Thyroid gland (tissue), 4 donors: Measurements from ENCODE around the gene SIL1. TPM values are rescaled to one million over a fixed set of nuclear protein-coding genes. Genes with fewer than 3 reads are reported as not detected.

Source experiments
- DNase-seq, 2 donors: peaks; one replicate each; pipeline ENCODE4 v3.0.0-alpha.2; 2019
- H3K27ac ChIP-seq, 3 donors: fragments of 200-600 bp; sonication (generic); 1 replicate in 2 of 3; 2 replicates in 1 of 3; pipeline ENCODE4 v1.5.1; 2016 to 2019; ENCODE audit warnings: mild to moderate bottlenecking in 1 of 3, moderate library complexity in 1 of 3
- H3K27me3 ChIP-seq: fragments of 200-600 bp; sonication (generic); one replicate; pipeline ENCODE4 v1.5.1; 2019
- H3K36me3 ChIP-seq, 2 donors: fragments of 200-600 bp; sonication (generic); one replicate each; pipeline ENCODE4 v1.5.1; 2016 to 2019
- H3K4me1 ChIP-seq, 2 donors: fragments of 200-600 bp; sonication (generic); one replicate each; pipeline ENCODE4 v1.5.1; 2017 to 2019
- H3K4me3 ChIP-seq, 3 donors: fragments of 200-600 bp; sonication (generic); replicated peaks in 1 of 3; 1 replicate in 2 of 3; 2 replicates in 1 of 3; pipeline ENCODE4 v1.5.1; 2016; ENCODE audit warnings: mild to moderate bottlenecking in 1 of 3
- H3K9me3 ChIP-seq: fragments of 200-600 bp; sonication (generic); one replicate; pipeline ENCODE4 v1.5.1; 2017
- POLR2A ChIP-seq, 2 donors: fragments of 450-650 bp; IDR thresholded peaks; one replicate each; pipeline ENCODE4 v1.6.1; 2017; ENCODE audit warnings: antibody characterized with exemption in 2 of 2, mild to moderate bottlenecking in 2 of 2, moderate library complexity in 1 of 2
- WGBS, 2 donors: methylation state at CpG; one replicate each; pipeline ENCODE4 v1.1.5; 2017; 5-methylcytosine and 5-hydroxymethylcytosine counted together
- intact Hi-C: fragments of 100-400 bp; cut with DNase I; formaldehyde crosslinking; loops from one replicate; pipeline ENCODE4 v1.15.1; 2023
- total RNA-seq, 4 donors: library from RNA; depleted of rRNA; stranded (reverse); fragments of >200 nt; gene quantifications; one replicate each; pipeline ENCODE4 v1.2.3, GENCODE V29; 2016
- TF ChIP-seq, protein P1 (sequence below), 6 experiments: fragments of 200-600 bp in 3 of 6; fragments of 450-650 bp in 3 of 6; sonication (generic) in 3 of 6; IDR thresholded peaks; one replicate each; pipeline ENCODE4 v1.5.1; 2016 to 2019; ENCODE audit warnings: antibody characterized with exemption in 6 of 6, mild to moderate bottlenecking in 2 of 6, inconsistent platforms in 1 of 6, moderate library complexity in 1 of 6

SIL1 gene
- total RNA-seq, 4 donors from 2014 or later: 57.5 to 103 (median 81.7) TPM

DNA sequence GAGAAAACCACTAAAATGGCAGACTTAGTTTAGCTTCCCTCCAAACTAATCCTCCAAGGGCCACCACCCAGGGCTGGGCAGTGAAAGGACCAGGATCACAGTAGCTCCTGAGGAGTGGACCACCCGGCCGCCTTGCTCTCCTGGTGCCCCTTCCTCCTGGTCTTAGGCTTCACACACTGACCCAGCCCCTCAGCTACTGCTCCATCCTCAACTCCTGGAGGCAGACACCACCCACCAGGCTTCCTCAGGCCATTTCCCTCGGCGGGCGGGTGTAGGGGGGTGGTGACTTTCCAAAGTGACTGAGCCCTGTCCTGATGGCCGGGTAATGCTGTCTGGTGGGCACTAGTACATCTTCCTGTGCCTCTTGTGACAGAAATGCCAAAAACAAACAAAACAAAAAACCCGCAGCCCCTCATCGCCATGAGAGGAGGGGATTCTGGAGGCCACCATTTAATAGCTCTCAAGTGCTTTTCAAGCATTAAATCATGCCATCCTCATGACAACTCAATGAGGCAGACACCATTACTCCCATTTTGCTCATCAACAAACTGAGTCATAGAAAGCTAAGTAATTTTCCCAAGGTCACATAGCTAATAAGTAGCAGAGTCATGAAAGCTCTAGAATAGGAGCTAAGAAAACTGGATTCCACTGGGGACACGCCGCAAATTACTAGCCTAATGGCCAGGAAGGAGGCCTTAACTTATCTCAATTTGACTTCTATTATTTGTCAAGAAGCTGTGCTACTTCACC, 231.8 kb downstream of the SIL1 start:
- TF ChIP-seq, protein P1, sequence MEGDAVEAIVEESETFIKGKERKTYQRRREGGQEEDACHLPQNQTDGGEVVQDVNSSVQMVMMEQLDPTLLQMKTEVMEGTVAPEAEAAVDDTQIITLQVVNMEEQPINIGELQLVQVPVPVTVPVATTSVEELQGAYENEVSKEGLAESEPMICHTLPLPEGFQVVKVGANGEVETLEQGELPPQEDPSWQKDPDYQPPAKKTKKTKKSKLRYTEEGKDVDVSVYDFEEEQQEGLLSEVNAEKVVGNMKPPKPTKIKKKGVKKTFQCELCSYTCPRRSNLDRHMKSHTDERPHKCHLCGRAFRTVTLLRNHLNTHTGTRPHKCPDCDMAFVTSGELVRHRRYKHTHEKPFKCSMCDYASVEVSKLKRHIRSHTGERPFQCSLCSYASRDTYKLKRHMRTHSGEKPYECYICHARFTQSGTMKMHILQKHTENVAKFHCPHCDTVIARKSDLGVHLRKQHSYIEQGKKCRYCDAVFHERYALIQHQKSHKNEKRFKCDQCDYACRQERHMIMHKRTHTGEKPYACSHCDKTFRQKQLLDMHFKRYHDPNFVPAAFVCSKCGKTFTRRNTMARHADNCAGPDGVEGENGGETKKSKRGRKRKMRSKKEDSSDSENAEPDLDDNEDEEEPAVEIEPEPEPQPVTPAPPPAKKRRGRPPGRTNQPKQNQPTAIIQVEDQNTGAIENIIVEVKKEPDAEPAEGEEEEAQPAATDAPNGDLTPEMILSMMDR (IDR thresholded peaks at IDR 0.05): no peak
- no peak for TF ChIP-seq POLR2A (IDR thresholded peaks at IDR 0.05)
- 95 to 96% methylated on average over 10 of the region's 10 CpGs for whole genome bisulfite sequencing, 2 donors
- H3K27ac ChIP-seq: no peak overlapping the region
- no peaks in the 10 kb centered on the region for H3K36me3 ChIP-seq
- no peaks in the 10 kb centered on the region for H3K27me3 ChIP-seq
- DNase-seq: no peak
- H3K4me1 ChIP-seq: peaks cover 56 to 77% of the 10 kb centered on the region in 2 donors
- no peak overlapping the region for H3K4me3 ChIP-seq
- intact Hi-C loops: no loop called here
- H3K9me3 ChIP-seq: no peaks in the 10 kb centered on the region

DNA sequence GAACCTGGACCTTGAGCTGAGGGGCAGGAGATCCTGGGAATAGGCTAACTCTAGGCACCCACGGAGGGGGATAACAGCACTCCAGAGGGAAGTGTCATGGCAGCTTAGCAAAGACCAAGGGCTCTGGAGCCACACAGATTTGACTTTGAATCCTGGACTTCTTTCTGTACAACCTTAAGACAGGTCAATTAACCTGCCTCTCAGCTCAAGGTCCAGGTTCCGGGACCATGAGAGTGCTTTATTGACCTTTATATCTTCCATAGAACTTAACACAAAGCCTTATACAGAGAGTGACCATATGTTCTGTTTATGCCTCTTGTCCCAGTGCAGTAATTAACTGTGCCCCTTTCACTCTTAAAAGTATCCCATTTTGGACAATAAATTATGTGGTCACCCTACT, 232.5 kb downstream of the SIL1 start:
- Histone ChIP-seq H3K4me3 (no peak overlapping the region), H3K27ac (no peak overlapping the region), H3K9me3 (no peaks in the 10 kb centered on the region), H3K36me3 (no peaks in the 10 kb centered on the region), H3K4me1 (peaks cover 60 to 76% of the 10 kb centered on the region in 2 donors), H3K27me3 (no peaks in the 10 kb centered on the region)
- WGBS, 2 donors: 85 to 93% methylated on average over 2 of the region's 2 CpGs
- intact Hi-C loops: no loop called here
- TF ChIP-seq POLR2A (IDR thresholded peaks at IDR 0.05): no peak
- TF ChIP-seq, protein P1 (IDR thresholded peaks at IDR 0.05): no peak
- DNase-seq: no peak

DNA sequence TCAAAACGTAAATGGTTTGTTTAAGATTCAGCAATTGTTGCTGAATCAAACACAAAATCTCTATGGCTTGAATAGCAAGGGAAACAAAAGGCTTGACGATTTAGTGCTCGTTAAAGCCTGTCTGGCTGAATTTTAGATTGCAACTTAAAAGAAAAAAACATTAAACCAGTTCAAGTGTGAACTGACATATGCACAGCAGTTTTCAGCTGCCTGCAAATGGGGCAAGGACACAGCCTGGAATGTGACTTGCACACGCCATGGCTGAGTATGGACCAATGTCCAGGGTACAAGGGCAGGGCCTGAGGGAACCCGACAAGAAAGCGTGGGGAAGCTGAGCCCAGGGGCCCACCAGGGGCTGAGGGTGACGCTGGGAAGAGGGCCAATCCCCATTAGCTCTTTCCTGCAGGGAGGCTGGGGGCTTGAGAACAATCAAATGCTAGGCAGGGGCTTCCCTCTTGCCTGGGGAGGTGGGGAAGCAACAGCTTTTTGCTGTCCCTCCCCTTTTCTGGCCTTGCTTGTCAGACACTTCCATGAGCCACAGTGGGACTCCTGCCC, 233.4 kb downstream of the SIL1 start:
- 50 to 57% methylated on average over 7 of the region's 7 CpGs for WGBS, 2 donors

DNA sequence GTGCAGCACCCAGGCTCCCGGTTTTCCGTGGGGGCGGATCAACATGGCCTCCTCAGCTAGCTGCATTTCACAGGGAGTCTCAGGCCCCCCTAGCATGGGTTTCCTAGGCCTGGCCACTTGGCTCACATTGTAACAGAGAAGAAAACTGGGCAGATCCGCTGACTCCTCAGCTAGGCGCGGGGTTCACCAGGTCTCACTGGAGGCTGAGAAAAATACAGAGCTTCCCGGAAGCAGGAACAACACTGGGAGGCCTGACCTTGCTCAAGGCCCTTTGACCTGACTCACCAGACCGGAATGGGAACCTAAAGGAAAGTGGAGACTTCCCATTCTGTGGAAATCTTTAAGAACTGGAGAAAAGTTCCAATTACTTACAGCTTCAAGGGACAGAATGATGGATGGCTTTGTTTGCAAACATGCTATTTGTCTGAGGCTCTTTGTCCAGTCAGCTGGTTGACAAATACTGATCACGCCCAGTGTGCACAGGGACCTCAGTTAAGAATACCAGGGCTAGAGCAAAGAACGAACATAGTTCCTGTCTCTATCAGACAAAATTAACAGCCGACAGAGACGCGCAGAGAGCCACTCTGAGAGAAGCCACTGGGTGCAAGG, 234.3 kb downstream of the SIL1 start:
- Histone ChIP-seq H3K27ac (peak overlapping the region in 2 of 3 donors; percentile 36 to 43), H3K4me3 (no peak overlapping the region), H3K36me3 (no peaks in the 10 kb centered on the region), H3K4me1 (peaks cover 57 to 74% of the 10 kb centered on the region in 2 donors), H3K9me3 (no peaks in the 10 kb centered on the region), H3K27me3 (no peaks in the 10 kb centered on the region)
- WGBS, 2 donors: 86 to 92% methylated on average over 13 of the region's 13 CpGs
- no peak for TF ChIP-seq POLR2A (IDR thresholded peaks at IDR 0.05)
- TF ChIP-seq, protein P1 (IDR thresholded peaks at IDR 0.05): no peak
- DNase-seq: no peak
- intact Hi-C loops: no loop called here

More for the DNA sequence above, 233.4 kb downstream of the SIL1 start:
- H3K9me3 ChIP-seq: no peaks in the 10 kb centered on the region
- no peaks in the 10 kb centered on the region for H3K36me3 ChIP-seq
- no peak for DNase-seq
- intact Hi-C loops: no loop called here
- peaks cover 64 to 80% of the 10 kb centered on the region in 2 donors for H3K4me1 ChIP-seq
- TF ChIP-seq, protein P1 (IDR thresholded peaks at IDR 0.05): no peak
- TF ChIP-seq POLR2A (IDR thresholded peaks at IDR 0.05): no peak
- H3K27me3 ChIP-seq: no peaks in the 10 kb centered on the region
- H3K27ac ChIP-seq: peak overlapping the region in 2 of 3 donors; percentile 36 to 50
- no peak overlapping the region for H3K4me3 ChIP-seq
